ENCODE results near the gene CAB39.

DNA sequence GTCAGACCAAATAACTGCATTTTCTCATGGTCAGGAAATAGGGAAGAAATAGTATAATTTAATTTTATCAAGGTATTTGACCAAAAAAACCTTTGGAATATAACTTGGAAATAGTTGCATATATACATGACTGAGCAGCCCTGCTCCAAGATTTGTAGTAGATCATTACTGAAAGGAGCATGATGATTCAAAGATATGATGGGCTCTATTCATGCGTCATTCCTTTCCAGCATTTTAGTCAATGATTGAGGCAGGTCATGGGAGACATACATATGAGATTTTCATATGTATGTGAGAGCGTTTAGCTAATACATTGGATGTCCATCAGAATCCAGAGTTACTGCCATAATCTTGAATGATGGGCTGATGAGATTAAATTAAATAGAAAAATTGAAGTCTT is 74.5 kb downstream of the CAB39 start:
- TF ChIP-seq, protein P1, sequence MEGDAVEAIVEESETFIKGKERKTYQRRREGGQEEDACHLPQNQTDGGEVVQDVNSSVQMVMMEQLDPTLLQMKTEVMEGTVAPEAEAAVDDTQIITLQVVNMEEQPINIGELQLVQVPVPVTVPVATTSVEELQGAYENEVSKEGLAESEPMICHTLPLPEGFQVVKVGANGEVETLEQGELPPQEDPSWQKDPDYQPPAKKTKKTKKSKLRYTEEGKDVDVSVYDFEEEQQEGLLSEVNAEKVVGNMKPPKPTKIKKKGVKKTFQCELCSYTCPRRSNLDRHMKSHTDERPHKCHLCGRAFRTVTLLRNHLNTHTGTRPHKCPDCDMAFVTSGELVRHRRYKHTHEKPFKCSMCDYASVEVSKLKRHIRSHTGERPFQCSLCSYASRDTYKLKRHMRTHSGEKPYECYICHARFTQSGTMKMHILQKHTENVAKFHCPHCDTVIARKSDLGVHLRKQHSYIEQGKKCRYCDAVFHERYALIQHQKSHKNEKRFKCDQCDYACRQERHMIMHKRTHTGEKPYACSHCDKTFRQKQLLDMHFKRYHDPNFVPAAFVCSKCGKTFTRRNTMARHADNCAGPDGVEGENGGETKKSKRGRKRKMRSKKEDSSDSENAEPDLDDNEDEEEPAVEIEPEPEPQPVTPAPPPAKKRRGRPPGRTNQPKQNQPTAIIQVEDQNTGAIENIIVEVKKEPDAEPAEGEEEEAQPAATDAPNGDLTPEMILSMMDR (IDR thresholded peaks at IDR 0.05) = no peak
- TF ChIP-seq EZH2 (IDR thresholded peaks at IDR 0.05; ENCODE audit: borderline replicate concordance, insufficient read depth, low read depth, low read length, poor library complexity, severe bottlenecking) = no peak

Data from B cell (primary cell).